HFF-Myc (cell line): ENCODE data around the gene NABP1.

ENCODE experiments used
- DNase-seq: peaks from one replicate; pipeline ENCODE4 v3.0.0-alpha.2; 2011; ENCODE audit warnings: low read depth; ENCODE audit errors: extremely low read depth
- H3K4me3 ChIP-seq: replicated peaks from 2 replicates; pipeline ENCODE4 v1.5.1; 2011; ENCODE audit warnings: low read depth, mild to moderate bottlenecking, control low read depth, low read length
- CTCF ChIP-seq: IDR thresholded peaks from 2 replicates; pipeline ENCODE4 v1.5.1; 2012; ENCODE audit warnings: mild to moderate bottlenecking, low read depth, low read length, control low read depth; ENCODE audit errors: missing control alignments

The NABP1 gene

GRCh38 chr2:191715471-191715870 lies 37.5 kb downstream of the NABP1 start:
- DNase-seq = no peak
- no peak for TF ChIP-seq CTCF
- H3K4me3 ChIP-seq = no peak overlapping the region

- no peak for TF ChIP-seq CTCF
- no peak for DNase-seq
- no peak overlapping the region for H3K4me3 ChIP-seq
These were observed 41.3 kb downstream of the NABP1 start for GRCh38 chr2:191719261-191719660.

- no peak for DNase-seq
- H3K4me3 ChIP-seq = no peak overlapping the region
- TF ChIP-seq CTCF = no peak
These were observed 42.0 kb downstream of the NABP1 start for GRCh38 chr2:191719938-191720337.

GRCh38 chr2:191721331-191721730 lies 43.4 kb downstream of the NABP1 start:
- H3K4me3 ChIP-seq = no peak overlapping the region
- DNase-seq = no peak
- TF ChIP-seq CTCF = no peak

- no peak for TF ChIP-seq CTCF
- no peak for DNase-seq
- no peak overlapping the region for H3K4me3 ChIP-seq
These were observed 46.1 kb downstream of the NABP1 start for GRCh38 chr2:191724015-191724414.

- no peak for DNase-seq
- TF ChIP-seq CTCF = no peak
- no peak overlapping the region for H3K4me3 ChIP-seq
These were observed 51.1 kb downstream of the NABP1 start for GRCh38 chr2:191728750-191729624.
